K562 (cell line): ENCODE data around the gene SPINT1. TPM values are rescaled to one million over a fixed set of nuclear protein-coding genes. Genes with fewer than 3 reads are reported as not detected.

Experiments
- ATAC-seq: fragments of 200-7000 bp; cut with Tn5 transposase; 3 replicates; pipeline ENCODE4 v1.9.1; 2020; ENCODE audit warnings: moderate library complexity
- BruUV-seq: library from RNA; stranded (reverse); fragments of 400-500 nt; replicated peaks from 2 replicates; lab custom pipeline; 2021; lab: Mats Ljungman, UMichigan
- CTCF ChIA-PET: fragments of 300-600 bp; formaldehyde crosslinking; extraction: SDS; loops from one replicate; lab custom pipeline; 2021; ENCODE audit warnings: low intra/inter-chr PET ratio; lab: Yijun Ruan, JAX
- POLR2A ChIA-PET: fragments of 300-600, 350-650 bp; sonication (Branson Sonifier 250); formaldehyde crosslinking; extraction: SDS; loops from one replicate; lab custom pipeline; 2021; ENCODE audit warnings: antibody characterized with exemption, inconsistent platforms; lab: Yijun Ruan, JAX
- DNase-seq, 4 experiments: peaks; one replicate each; pipeline versions ENCODE4 v3.0.0 to v3.0.0-alpha.2; 2011 to 2018; ENCODE audit warnings: low spot score in 3 of 4, mixed read lengths in 3 of 4; ENCODE audit errors: extremely low read depth in 1 of 4
- FAIRE-seq: peaks from 2 replicates; lab custom pipeline; 2011; peaks lifted over from hg19 to GRCh38; lab: Jason Lieb, UNC
- H2AFZ ChIP-seq: 2 replicates; pipeline ENCODE4 v1.6.0; 2011; ENCODE audit warnings: low read depth, low read length, control low read depth, inconsistent platforms
- H3K27ac ChIP-seq: fragments of 200-600 bp; 3 replicates; pipeline ENCODE4 v1.8.0; 2011; ENCODE audit warnings: low read depth, mild to moderate bottlenecking, control low read depth, inconsistent platforms, low read length, moderate library complexity, mixed read lengths; ENCODE audit errors: extremely low read depth
- H3K27me3 ChIP-seq, 2 experiments: fragments of 300-600 bp in 1 of 2; 2 replicates in 1 of 2; 3 replicates in 1 of 2; pipeline versions ENCODE4 v1.6.0 to v1.8.0; 2011; ENCODE audit warnings: inconsistent platforms in 2 of 2, low read length in 2 of 2, mild to moderate bottlenecking in 1 of 2, mixed read lengths in 1 of 2, moderate library complexity in 1 of 2; ENCODE audit not compliant: control insufficient read depth in 2 of 2, insufficient read depth in 2 of 2
- H3K36me3 ChIP-seq: fragments of 300-600 bp; 3 replicates; pipeline ENCODE4 v1.8.0; 2011; ENCODE audit warnings: mild to moderate bottlenecking, low read length, inconsistent platforms; ENCODE audit not compliant: control insufficient read depth, insufficient read depth
- H3K4me1 ChIP-seq, 2 experiments: fragments of 200-600 bp in 1 of 2; replicated peaks in 1 of 2; 2 replicates in 1 of 2; 3 replicates in 1 of 2; pipeline versions ENCODE4 v1.5.1 to v1.8.0; 2011; ENCODE audit warnings: inconsistent platforms in 2 of 2, low read length in 2 of 2, mild to moderate bottlenecking in 1 of 2, mixed read lengths in 1 of 2, moderate library complexity in 1 of 2; ENCODE audit not compliant: control insufficient read depth in 2 of 2, insufficient read depth in 2 of 2
- H3K4me2 ChIP-seq: 2 replicates; pipeline ENCODE4 v1.6.1; 2011; ENCODE audit warnings: low read length, control low read depth, inconsistent platforms, mixed read lengths; ENCODE audit not compliant: insufficient read depth
- H3K4me3 ChIP-seq: fragments of 200-600 bp; sonication (generic), shearing (Covaris generic); 2 replicates; pipeline ENCODE4 v1.5.1; 2016; ENCODE audit warnings: control low read depth, inconsistent platforms
- H3K79me2 ChIP-seq: fragments of 200-600 bp; 3 replicates; pipeline ENCODE4 v1.8.0; 2011; ENCODE audit warnings: low read length, inconsistent platforms; ENCODE audit not compliant: control insufficient read depth, insufficient read depth
- H3K9ac ChIP-seq, 2 experiments: 2 replicates each; pipeline versions ENCODE4 v1.6.0 to v1.6.1; 2011; ENCODE audit warnings: low read depth in 2 of 2, low read length in 2 of 2, control low read depth in 1 of 2, inconsistent platforms in 1 of 2, mild to moderate bottlenecking in 1 of 2, mixed read lengths in 1 of 2; ENCODE audit not compliant: insufficient read depth in 1 of 2
- H3K9me1 ChIP-seq: one replicate; pipeline ENCODE4 v1.6.0; 2011; ENCODE audit warnings: inconsistent platforms, mild to moderate bottlenecking, low read length, moderate library complexity; ENCODE audit not compliant: control insufficient read depth, insufficient read depth
- H3K9me3 ChIP-seq: replicated peaks from 2 replicates; pipeline ENCODE4 v1.5.1; 2011; ENCODE audit warnings: low read depth, low read length, inconsistent platforms; ENCODE audit not compliant: control insufficient read depth, insufficient read depth
- H4K20me1 ChIP-seq: replicated peaks from 2 replicates; pipeline ENCODE4 v1.6.1; 2011; ENCODE audit warnings: low read length, inconsistent platforms, mixed read lengths; ENCODE audit not compliant: control insufficient read depth, insufficient read depth
- EGR1 ChIP-seq: fragments of 450-650 bp; conservative IDR thresholded peaks from 2 replicates; pipeline ENCODE4 v1.6.1; 2017; ENCODE audit warnings: mild to moderate bottlenecking
- ETV1 ChIP-seq: fragments of 450-650 bp; conservative IDR thresholded peaks from 2 replicates; pipeline ENCODE4 v1.6.1; 2016; ENCODE audit warnings: missing genetic modification characterization, control low read depth, low read depth, missing compliant biosample characterization
- FOXJ2 ChIP-seq: fragments of 200-800 bp; sonication (Bioruptor generic); IDR thresholded peaks from 2 replicates; pipeline ENCODE4 v1.6.1; 2016; ENCODE audit warnings: missing genetic modification characterization, missing compliant biosample characterization
- FOXK1 ChIP-seq: sonication (generic); formaldehyde crosslinking; IDR thresholded peaks from 2 replicates; pipeline ENCODE4 v1.8.0; 2022; ENCODE audit warnings: missing genetic modification reagents, mild to moderate bottlenecking, borderline replicate concordance
- MECOM ChIP-seq: fragments of 250-450 bp; sonication (Bioruptor Pico); IDR thresholded peaks from 2 replicates; pipeline ENCODE4 v1.8.0; 2022; ENCODE audit warnings: inconsistent platforms
- MTA2 ChIP-seq: fragments of 450-650 bp; IDR thresholded peaks from 2 replicates; pipeline ENCODE4 v1.6.1; 2016; ENCODE audit warnings: low read depth
- NFRKB ChIP-seq: fragments of 450-650 bp; IDR thresholded peaks from 2 replicates; pipeline ENCODE4 v1.6.1; 2016; ENCODE audit warnings: low read depth
- PTBP1 ChIP-seq: fragments of 200-400 bp; formaldehyde crosslinking; IDR thresholded peaks from 2 replicates; pipeline ENCODE4 v1.6.1; 2017; ENCODE audit warnings: low read depth, low read length
- RBM14 ChIP-seq: fragments of 200-400 bp; formaldehyde crosslinking; IDR thresholded peaks from 2 replicates; pipeline ENCODE4 v1.6.1; 2018; ENCODE audit warnings: low read depth, mild to moderate bottlenecking, low read length, moderate library complexity, borderline replicate concordance; ENCODE audit not compliant: insufficient read depth
- RBM15 ChIP-seq: fragments of 200-400 bp; formaldehyde crosslinking; IDR thresholded peaks from 2 replicates; pipeline ENCODE4 v1.6.1; 2018; ENCODE audit warnings: mild to moderate bottlenecking, low read length, moderate library complexity; ENCODE audit not compliant: insufficient read depth
- SREBF1 ChIP-seq: fragments of 150-350 bp; IDR thresholded peaks from 2 replicates; pipeline ENCODE4 v1.6.1; 2014; ENCODE audit warnings: antibody characterized with exemption, low read depth, low read length, borderline replicate concordance
- ZC3H8 ChIP-seq: fragments of 450-650 bp; IDR thresholded peaks from 2 replicates; pipeline ENCODE4 v1.6.1; 2017
- ZEB2 ChIP-seq: fragments of 450-650 bp; IDR thresholded peaks from 2 replicates; pipeline ENCODE4 v1.6.1; 2016
- ZNF175 ChIP-seq: fragments of 200-800 bp; sonication (Bioruptor generic); IDR thresholded peaks from 2 replicates; pipeline ENCODE4 v1.6.1; 2016; ENCODE audit warnings: low read depth, mild to moderate bottlenecking, missing genetic modification characterization, missing compliant biosample characterization
- ZNF77 ChIP-seq: fragments of 250-450 bp; sonication (Bioruptor Pico); IDR thresholded peaks from 2 replicates; pipeline ENCODE4 v1.5.0; 2020
- ZNF778 ChIP-seq: fragments of 450-650 bp; formaldehyde crosslinking; IDR thresholded peaks from 2 replicates; pipeline ENCODE4 v1.4.0; 2020; ENCODE audit warnings: mild to moderate bottlenecking, moderate library complexity
- WGBS: fragments of 100-300 bp; shearing (Covaris generic); methylation state at CpG from one replicate; pipeline ENCODE4 v1.1.6; 2016; ENCODE audit warnings: low coverage, mixed read lengths; ENCODE audit not compliant: insufficient coverage; ENCODE audit errors: missing lambda C conversion rate; 5-methylcytosine and 5-hydroxymethylcytosine counted together
- in situ Hi-C: fragments of 300-500 bp; cut with MboI; formaldehyde crosslinking; loops from 4 replicates; pipeline ENCODE4 v1.15.0; 2018; ENCODE audit warnings: inconsistent platforms, mixed read lengths
- intact Hi-C: fragments of 100-400 bp; cut with micrococcal nuclease; formaldehyde crosslinking; loops from 2 replicates; pipeline ENCODE4 v1.14.2; 2022
- polyA plus RNA-seq, 8 experiments: library from polyadenylated mRNA; depleted of rRNA in 4 of 8; stranded (reverse) in 5 of 8; unstranded in 3 of 8; fragments of >200 nt; fragmentation: Nextera tagmentation in 2 of 8; fragmentation: Illumina TruSeq in 1 of 8; extraction: Ambion mirVana in 2 of 8; extraction: Trizol in 1 of 8; gene quantifications; 2 replicates each; pipeline versions ENCODE4 v1.2.1 to v1.2.3, GENCODE V29; 2011 to 2014; ENCODE audit warnings: inconsistent platforms in 1 of 8, missing spikeins in 1 of 8
- total RNA-seq, 7 experiments: library from RNA; depleted of rRNA in 6 of 7; stranded (reverse); fragments of >200 nt in 6 of 7; fragmentation: Illumina TruSeq in 2 of 7; extraction: Trizol in 2 of 7; gene quantifications; 2 replicates each; pipeline versions ENCODE4 v1.2.1 to v1.2.3, GENCODE V29; 2011 to 2021; ENCODE audit warnings: low replicate concordance in 1 of 7
- TF ChIP-seq, protein P1 (sequence below): sonication (generic); formaldehyde crosslinking; IDR thresholded peaks from 2 replicates; pipeline ENCODE4 v1.8.1; 2022; ENCODE audit warnings: missing genetic modification reagents
- TF ChIP-seq, protein P2 (sequence below): fragments of 450-650 bp; IDR thresholded peaks from 2 replicates; pipeline ENCODE4 v1.7.0; 2016; ENCODE audit warnings: borderline replicate concordance
- TF ChIP-seq, protein P3 (sequence below): fragments of 450-650 bp; formaldehyde crosslinking; IDR thresholded peaks from 2 replicates; pipeline ENCODE4 v1.4.0; 2020; ENCODE audit warnings: mild to moderate bottlenecking, mixed read lengths

SPINT1 gene
- total and polyA plus RNA-seq, 9 of the 15 experiments (the other 6 are each of a cell fraction or from before 2014, with no cell fraction given), result 0.78 to 4.5 (median 1.5) TPM

DNA sequence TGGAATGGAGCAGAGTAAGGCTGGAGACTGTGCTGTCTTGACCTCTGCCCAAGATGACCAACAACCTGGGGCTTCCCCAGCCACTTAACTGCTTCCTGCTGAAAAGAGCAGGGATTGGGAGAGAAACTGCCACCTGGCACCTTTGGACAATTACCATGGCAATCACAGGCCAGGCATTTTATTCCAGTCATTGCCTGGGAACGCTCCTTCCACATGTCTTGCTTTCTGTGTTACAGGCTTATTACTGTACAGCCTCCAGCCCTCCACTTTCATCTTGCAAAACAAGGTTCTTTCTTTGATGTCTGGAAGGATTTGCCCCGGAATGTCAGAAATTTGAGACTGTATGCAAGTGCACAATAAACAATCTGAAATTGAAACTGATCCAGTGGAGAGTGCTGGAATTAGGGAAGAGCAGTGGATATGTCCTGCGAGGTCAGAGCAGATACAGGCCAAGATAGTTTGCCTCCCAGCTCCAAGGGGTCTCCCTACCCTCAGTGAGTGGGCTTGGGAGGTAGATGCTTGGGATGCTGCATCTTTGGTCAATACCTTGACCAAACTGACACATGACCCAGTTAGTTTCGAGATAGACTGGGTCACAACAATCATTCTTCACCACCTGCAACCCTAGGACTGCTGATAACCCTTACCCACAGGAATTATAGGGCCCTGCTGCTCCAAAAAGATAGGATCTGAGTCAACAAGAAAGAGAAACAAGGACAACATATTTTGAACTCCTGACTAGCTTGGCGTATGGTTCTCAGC, 18.0 kb upstream of the SPINT1 start:
- Histone ChIP-seq H3K27ac (no peak overlapping the region), H3K4me1 (peaks cover 5 to 28% of the 10 kb centered on the region in 2 experiments; a peak in 4 of 5 replicates), H3K9me3 (no peaks in the 10 kb centered on the region), H3K27me3 (no peaks in the 10 kb centered on the region), H3K4me2 (peak overlapping the region; percentile 62), H4K20me1 (peaks cover 4% of the 10 kb centered on the region), H3K9me1 (no peaks in the 10 kb centered on the region), H3K36me3 (no peaks in the 10 kb centered on the region), H3K79me2 (no peaks in the 10 kb centered on the region), H3K4me3 (no peak overlapping the region), H2AFZ (no peak overlapping the region), H3K9ac (peak overlapping the region in 1 of 2 experiments; percentile 42; a peak in 1 of 4 replicates)
- DNase-seq (peak; percentile 66 to 82 (median 75)), FAIRE-seq (peak; percentile 88), ATAC-seq (peak; percentile 68)
- no TSS peak for BruUV-seq
- WGBS, result 3% methylated on average over 5 of the region's 5 CpGs
- POLR2A ChIA-PET, result interaction anchor here (0.6 to 0.7 kb wide), 3 partner anchors 11 to 78 kb away, joined by 3 to 4 read pairs (median 3); no protein-coding TSS in a partner anchor
- intact Hi-C loops (no loop called here), in situ Hi-C loops (no loop called here)
- CTCF ChIA-PET, result no interaction called here
- TF ChIP-seq ZNF77 (CRISPR knock-in tag) (no peak), PTBP1 (no peak), SREBF1 (no peak), ZNF778 (CRISPR knock-in tag) (no peak), ZEB2 (peak; percentile 96), ETV1 (no peak), FOXK1 (CRISPR knock-in tag) (no peak), MECOM (CRISPR knock-in tag) (no peak), NFRKB (no peak), ZC3H8 (no peak), RBM14 (no peak), ZNF175 (CRISPR knock-in tag) (peak; percentile 82), MTA2 (peak; percentile 99), EGR1 (no peak), FOXJ2 (tag) (peak; percentile 86), RBM15 (no peak)
- TF ChIP-seq, protein P1, sequence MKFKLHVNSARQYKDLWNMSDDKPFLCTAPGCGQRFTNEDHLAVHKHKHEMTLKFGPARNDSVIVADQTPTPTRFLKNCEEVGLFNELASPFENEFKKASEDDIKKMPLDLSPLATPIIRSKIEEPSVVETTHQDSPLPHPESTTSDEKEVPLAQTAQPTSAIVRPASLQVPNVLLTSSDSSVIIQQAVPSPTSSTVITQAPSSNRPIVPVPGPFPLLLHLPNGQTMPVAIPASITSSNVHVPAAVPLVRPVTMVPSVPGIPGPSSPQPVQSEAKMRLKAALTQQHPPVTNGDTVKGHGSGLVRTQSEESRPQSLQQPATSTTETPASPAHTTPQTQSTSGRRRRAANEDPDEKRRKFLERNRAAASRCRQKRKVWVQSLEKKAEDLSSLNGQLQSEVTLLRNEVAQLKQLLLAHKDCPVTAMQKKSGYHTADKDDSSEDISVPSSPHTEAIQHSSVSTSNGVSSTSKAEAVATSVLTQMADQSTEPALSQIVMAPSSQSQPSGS (CRISPR knock-in tag), result no peak
- TF ChIP-seq, protein P2, sequence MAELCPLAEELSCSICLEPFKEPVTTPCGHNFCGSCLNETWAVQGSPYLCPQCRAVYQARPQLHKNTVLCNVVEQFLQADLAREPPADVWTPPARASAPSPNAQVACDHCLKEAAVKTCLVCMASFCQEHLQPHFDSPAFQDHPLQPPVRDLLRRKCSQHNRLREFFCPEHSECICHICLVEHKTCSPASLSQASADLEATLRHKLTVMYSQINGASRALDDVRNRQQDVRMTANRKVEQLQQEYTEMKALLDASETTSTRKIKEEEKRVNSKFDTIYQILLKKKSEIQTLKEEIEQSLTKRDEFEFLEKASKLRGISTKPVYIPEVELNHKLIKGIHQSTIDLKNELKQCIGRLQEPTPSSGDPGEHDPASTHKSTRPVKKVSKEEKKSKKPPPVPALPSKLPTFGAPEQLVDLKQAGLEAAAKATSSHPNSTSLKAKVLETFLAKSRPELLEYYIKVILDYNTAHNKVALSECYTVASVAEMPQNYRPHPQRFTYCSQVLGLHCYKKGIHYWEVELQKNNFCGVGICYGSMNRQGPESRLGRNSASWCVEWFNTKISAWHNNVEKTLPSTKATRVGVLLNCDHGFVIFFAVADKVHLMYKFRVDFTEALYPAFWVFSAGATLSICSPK, result no peak
- TF ChIP-seq, protein P3, sequence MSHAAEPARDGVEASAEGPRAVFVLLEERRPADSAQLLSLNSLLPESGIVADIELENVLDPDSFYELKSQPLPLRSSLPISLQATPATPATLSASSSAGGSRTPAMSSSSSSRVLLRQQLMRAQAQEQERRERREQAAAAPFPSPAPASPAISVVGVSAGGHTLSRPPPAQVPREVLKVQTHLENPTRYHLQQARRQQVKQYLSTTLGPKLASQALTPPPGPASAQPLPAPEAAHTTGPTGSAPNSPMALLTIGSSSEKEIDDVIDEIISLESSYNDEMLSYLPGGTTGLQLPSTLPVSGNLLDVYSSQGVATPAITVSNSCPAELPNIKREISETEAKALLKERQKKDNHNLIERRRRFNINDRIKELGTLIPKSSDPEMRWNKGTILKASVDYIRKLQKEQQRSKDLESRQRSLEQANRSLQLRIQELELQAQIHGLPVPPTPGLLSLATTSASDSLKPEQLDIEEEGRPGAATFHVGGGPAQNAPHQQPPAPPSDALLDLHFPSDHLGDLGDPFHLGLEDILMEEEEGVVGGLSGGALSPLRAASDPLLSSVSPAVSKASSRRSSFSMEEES (CRISPR knock-in tag), result no peak
